Measurements from ENCODE around the gene PLA2G4E.

GRCh38 chr15:41989573-41990242, 31.1 kb downstream of the PLA2G4E start:
- TF ChIP-seq MAX (IDR thresholded peaks at IDR 0.05) (no peak), BHLHE40 (IDR thresholded peaks at IDR 0.05; ENCODE audit: low read depth, low read length) (no peak), MYC (IDR thresholded peaks at IDR 0.05; ENCODE audit: borderline replicate concordance, low read length) (no peak), CTCF (IDR thresholded peaks at IDR 0.05) (peak; percentile 74), CEBPB (IDR thresholded peaks at IDR 0.05) (no peak), ELK1 (IDR thresholded peaks at IDR 0.05; ENCODE audit: low read depth, low read length) (no peak), PBX3 (IDR thresholded peaks at IDR 0.05) (no peak)
